AML-193 (cell line): ENCODE data around the gene OPRL1.

Experiments
- DNase-seq, 2 experiments: peaks; one replicate each; lab custom pipeline; 2025; lab: John Stamatoyannopoulos, UW

The OPRL1 gene

GRCh38 chr20:64042054-64042781, 37.7 kb upstream of the OPRL1 start:
- DNase-seq = no peak

- no peak for DNase-seq
These were observed 36.1 kb upstream of the OPRL1 start for GRCh38 chr20:64043768-64044167.

GRCh38 chr20:64044484-64045247, 35.2 kb upstream of the OPRL1 start:
- DNase-seq = no peak

GRCh38 chr20:64045346-64046011, 34.4 kb upstream of the OPRL1 start:
- DNase-seq = no peak

GRCh38 chr20:64047046-64047389, 32.9 kb upstream of the OPRL1 start:
- DNase-seq = no peak

- DNase-seq = no peak
These were observed 31.9 kb upstream of the OPRL1 start for GRCh38 chr20:64047968-64048401.

GRCh38 chr20:64048402-64049044, 31.4 kb upstream of the OPRL1 start:
- DNase-seq = no peak

GRCh38 chr20:64049060-64049877, 30.6 kb upstream of the OPRL1 start, which contains the start of gene SOX18:
TSS of gene SOX18 (minus strand) at chr20:64049639. CDS start at chr20:64049516, 123 bp downstream.
- peak; percentile 14 to 22 for DNase-seq

- DNase-seq = no peak
These were observed 30.0 kb upstream of the OPRL1 start for GRCh38 chr20:64049878-64050260.

- DNase-seq = peak in 1 of 2 experiments; percentile 19
These were observed 29.4 kb upstream of the OPRL1 start for GRCh38 chr20:64050261-64051032.

GRCh38 chr20:64051033-64051452, 28.8 kb upstream of the OPRL1 start:
- no peak for DNase-seq

- no peak for DNase-seq
These were observed 28.1 kb upstream of the OPRL1 start for GRCh38 chr20:64051561-64052325.

GRCh38 chr20:64052326-64052722, 27.6 kb upstream of the OPRL1 start:
- no peak for DNase-seq

- no peak for DNase-seq
These were observed 26.7 kb upstream of the OPRL1 start for GRCh38 chr20:64052987-64053840.

- DNase-seq = no peak
These were observed 25.8 kb upstream of the OPRL1 start for GRCh38 chr20:64053841-64054661.

- no peak for DNase-seq
These were observed 24.4 kb upstream of the OPRL1 start for GRCh38 chr20:64055396-64055892.

- no peak for DNase-seq
These were observed 23.8 kb upstream of the OPRL1 start for GRCh38 chr20:64055893-64056638.
